ENCODE results near the gene ELOVL1.
A peak's percentile ranks its signal among the peaks of the same experiment; 100 is the strongest.

The ELOVL1 gene

GRCh38 chr1:43354936-43355335 lies 12.9 kb downstream of the ELOVL1 start:
- no peak for DNase-seq (ENCODE audit: low read depth)

GRCh38 chr1:43354471-43354870 lies 13.3 kb downstream of the ELOVL1 start:
- no peak for DNase-seq (ENCODE audit: low read depth)

- DNase-seq (ENCODE audit: low read depth), result no peak
Measured at GRCh38 chr1:43352881-43353280, 14.9 kb downstream of the ELOVL1 start.

- no peak for DNase-seq (ENCODE audit: low read depth)
Measured at GRCh38 chr1:43352351-43352705, 15.5 kb downstream of the ELOVL1 start.

- DNase-seq (ENCODE audit: low read depth), result no peak
Measured at GRCh38 chr1:43351421-43352350, 16.1 kb downstream of the ELOVL1 start.

- DNase-seq (ENCODE audit: low read depth), result no peak
Measured at GRCh38 chr1:43350976-43351375, 16.8 kb downstream of the ELOVL1 start.

- DNase-seq (ENCODE audit: low read depth), result no peak
Measured at GRCh38 chr1:43349594-43350306, 18.1 kb downstream of the ELOVL1 start.

- peak; percentile 32 for DNase-seq (ENCODE audit: low read depth)
Measured at GRCh38 chr1:43348809-43349593, 18.8 kb downstream of the ELOVL1 start.

- no peak for DNase-seq (ENCODE audit: low read depth)
Measured at GRCh38 chr1:43348343-43348808, 19.4 kb downstream of the ELOVL1 start.

GRCh38 chr1:43346636-43347035 lies 21.2 kb downstream of the ELOVL1 start:
- no peak for DNase-seq (ENCODE audit: low read depth)

- no peak for DNase-seq (ENCODE audit: low read depth)
Measured at GRCh38 chr1:43345120-43345519, 22.7 kb downstream of the ELOVL1 start.

GRCh38 chr1:43344267-43344850 lies 23.5 kb downstream of the ELOVL1 start:
- no peak for DNase-seq (ENCODE audit: low read depth)

GRCh38 chr1:43340559-43340958 lies 27.3 kb downstream of the ELOVL1 start:
- no peak for DNase-seq (ENCODE audit: low read depth)

- no peak for DNase-seq (ENCODE audit: low read depth)
Measured at GRCh38 chr1:43339584-43340232, 28.1 kb downstream of the ELOVL1 start.

- no peak for DNase-seq (ENCODE audit: low read depth)
Measured at GRCh38 chr1:43338001-43338400, 29.8 kb downstream of the ELOVL1 start.

- DNase-seq (ENCODE audit: low read depth), result no peak
Measured at GRCh38 chr1:43337588-43337987, 30.2 kb downstream of the ELOVL1 start, which contains the start of gene MPL. Gene MPL (plus strand): TSS chr1:43337818. CDS start chr1:43337849, 31 bp downstream.

GRCh38 chr1:43334453-43335205 lies 33.2 kb downstream of the ELOVL1 start:
- DNase-seq (ENCODE audit: low read depth), result no peak

- no peak for DNase-seq (ENCODE audit: low read depth)
Measured at GRCh38 chr1:43331688-43332087, 36.1 kb downstream of the ELOVL1 start.

- DNase-seq (ENCODE audit: low read depth), result peak; percentile 69
Measured at GRCh38 chr1:43329995-43330751, 37.6 kb downstream of the ELOVL1 start.

Measured in activated T-cell treated with anti-CD3 and anti-CD28 coated beads for 48 hours (primary cell).